Activated CD4-positive, alpha-beta T cell treated with anti-CD3 and anti-CD28 coated beads, Interleukin-10, Interleukin-2, amounts not matched to agents 100 ng/mL and 50 ng/mL, durations not matched to agents 16 hours and 8 hours (primary cell): ENCODE measurements around the gene TANGO2.

Experiments
- DNase-seq: peaks from one replicate; pipeline ENCODE4 v3.0.0-alpha.2; 2020

Gene TANGO2

GRCh38 chr22:20028855-20029549, 8.1 kb downstream of the TANGO2 start:
- no peak for DNase-seq

- no peak for DNase-seq
Observed at GRCh38 chr22:20029550-20030225, 8.8 kb downstream of the TANGO2 start.

GRCh38 chr22:20031732-20032406, 11.0 kb downstream of the TANGO2 start:
- peak; percentile 36 for DNase-seq

- no peak for DNase-seq
Observed at GRCh38 chr22:20032407-20032991, 11.6 kb downstream of the TANGO2 start.

GRCh38 chr22:20033045-20033706, 12.3 kb downstream of the TANGO2 start:
- no peak for DNase-seq

- no peak for DNase-seq
Observed at GRCh38 chr22:20034143-20034542, 13.2 kb downstream of the TANGO2 start.

- no peak for DNase-seq
Observed at GRCh38 chr22:20035375-20036083, 14.6 kb downstream of the TANGO2 start.

- DNase-seq, result no peak
Observed at GRCh38 chr22:20036084-20036482, 15.2 kb downstream of the TANGO2 start.

GRCh38 chr22:20036535-20037392, 15.9 kb downstream of the TANGO2 start:
- DNase-seq, result no peak

GRCh38 chr22:20037419-20037818, 16.5 kb downstream of the TANGO2 start:
- DNase-seq, result peak; percentile 74

GRCh38 chr22:20038574-20038973, 17.7 kb downstream of the TANGO2 start:
- DNase-seq, result no peak

GRCh38 chr22:20039683-20040325, 18.9 kb downstream of the TANGO2 start:
- DNase-seq, result no peak

- no peak for DNase-seq
Observed at GRCh38 chr22:20040327-20041200, 19.7 kb downstream of the TANGO2 start.

GRCh38 chr22:20043057-20043996, 22.4 kb downstream of the TANGO2 start:
- no peak for DNase-seq

GRCh38 chr22:20043997-20044342, 23.1 kb downstream of the TANGO2 start:
- DNase-seq, result no peak

GRCh38 chr22:20044495-20045151, 23.7 kb downstream of the TANGO2 start:
- no peak for DNase-seq

- no peak for DNase-seq
Observed at GRCh38 chr22:20046730-20047129, 25.8 kb downstream of the TANGO2 start.

GRCh38 chr22:20051927-20052308, 31.0 kb downstream of the TANGO2 start:
- no peak for DNase-seq
